Measurements from ENCODE around the gene DHRS4L2. TPM values are rescaled to one million over a fixed set of nuclear protein-coding genes. Genes with fewer than 3 reads are reported as not detected.

DHRS4L2 gene
- total and polyA plus RNA-seq, 4 donors = 16.7 to 56.8 (median 44.0) TPM

- Histone ChIP-seq H3K36me3 (ENCODE audit: control insufficient read depth in 4 of 4, insufficient read depth in 3 of 4, low read depth in 1 of 4, low read length in 3 of 4) (no peaks in the 10 kb centered on the region), H3K4me1 (ENCODE audit: control insufficient read depth in 4 of 4, insufficient read depth in 4 of 4, low read length in 3 of 4) (peaks cover 10 to 47% (median 31%) of the 10 kb centered on the region in 4 donors), H3K27ac (ENCODE audit: low read depth in 1 of 2, low read length in 2 of 2) (no peak overlapping the region), H3K27me3 (ENCODE audit: control insufficient read depth in 4 of 4, insufficient read depth in 4 of 4, low read length in 3 of 4) (no peaks in the 10 kb centered on the region), H3K9ac (ENCODE audit: low read depth in 1 of 2, low read length in 2 of 2) (no peak overlapping the region), H3K4me3 (ENCODE audit: low read depth in 1 of 3, low read length in 3 of 3) (no peak overlapping the region), H3K9me3 (ENCODE audit: control insufficient read depth in 4 of 4, low read length in 3 of 4) (no peaks in the 10 kb centered on the region)
- 98% methylated on average over 6 of the region's 6 CpGs for WGBS
- TF ChIP-seq, protein P1, sequence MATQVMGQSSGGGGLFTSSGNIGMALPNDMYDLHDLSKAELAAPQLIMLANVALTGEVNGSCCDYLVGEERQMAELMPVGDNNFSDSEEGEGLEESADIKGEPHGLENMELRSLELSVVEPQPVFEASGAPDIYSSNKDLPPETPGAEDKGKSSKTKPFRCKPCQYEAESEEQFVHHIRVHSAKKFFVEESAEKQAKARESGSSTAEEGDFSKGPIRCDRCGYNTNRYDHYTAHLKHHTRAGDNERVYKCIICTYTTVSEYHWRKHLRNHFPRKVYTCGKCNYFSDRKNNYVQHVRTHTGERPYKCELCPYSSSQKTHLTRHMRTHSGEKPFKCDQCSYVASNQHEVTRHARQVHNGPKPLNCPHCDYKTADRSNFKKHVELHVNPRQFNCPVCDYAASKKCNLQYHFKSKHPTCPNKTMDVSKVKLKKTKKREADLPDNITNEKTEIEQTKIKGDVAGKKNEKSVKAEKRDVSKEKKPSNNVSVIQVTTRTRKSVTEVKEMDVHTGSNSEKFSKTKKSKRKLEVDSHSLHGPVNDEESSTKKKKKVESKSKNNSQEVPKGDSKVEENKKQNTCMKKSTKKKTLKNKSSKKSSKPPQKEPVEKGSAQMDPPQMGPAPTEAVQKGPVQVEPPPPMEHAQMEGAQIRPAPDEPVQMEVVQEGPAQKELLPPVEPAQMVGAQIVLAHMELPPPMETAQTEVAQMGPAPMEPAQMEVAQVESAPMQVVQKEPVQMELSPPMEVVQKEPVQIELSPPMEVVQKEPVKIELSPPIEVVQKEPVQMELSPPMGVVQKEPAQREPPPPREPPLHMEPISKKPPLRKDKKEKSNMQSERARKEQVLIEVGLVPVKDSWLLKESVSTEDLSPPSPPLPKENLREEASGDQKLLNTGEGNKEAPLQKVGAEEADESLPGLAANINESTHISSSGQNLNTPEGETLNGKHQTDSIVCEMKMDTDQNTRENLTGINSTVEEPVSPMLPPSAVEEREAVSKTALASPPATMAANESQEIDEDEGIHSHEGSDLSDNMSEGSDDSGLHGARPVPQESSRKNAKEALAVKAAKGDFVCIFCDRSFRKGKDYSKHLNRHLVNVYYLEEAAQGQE (IDR thresholded peaks at IDR 0.05) = no peak
- TF ChIP-seq FOXA2 (IDR thresholded peaks at IDR 0.05) (no peak), TAF1 (conservative IDR thresholded peaks at IDR 0.05) (no peak), SP1 (IDR thresholded peaks at IDR 0.05) (no peak), GABPA (IDR thresholded peaks at IDR 0.05 in 1 of 2, conservative IDR thresholded peaks at IDR 0.05 in 1 of 2) (no peak)
- no peak for DNase-seq (ENCODE audit: low spot score)
Measured at GRCh38 chr14:24054324-24054641, 65.6 kb downstream of the DHRS4L2 start.

DNA sequence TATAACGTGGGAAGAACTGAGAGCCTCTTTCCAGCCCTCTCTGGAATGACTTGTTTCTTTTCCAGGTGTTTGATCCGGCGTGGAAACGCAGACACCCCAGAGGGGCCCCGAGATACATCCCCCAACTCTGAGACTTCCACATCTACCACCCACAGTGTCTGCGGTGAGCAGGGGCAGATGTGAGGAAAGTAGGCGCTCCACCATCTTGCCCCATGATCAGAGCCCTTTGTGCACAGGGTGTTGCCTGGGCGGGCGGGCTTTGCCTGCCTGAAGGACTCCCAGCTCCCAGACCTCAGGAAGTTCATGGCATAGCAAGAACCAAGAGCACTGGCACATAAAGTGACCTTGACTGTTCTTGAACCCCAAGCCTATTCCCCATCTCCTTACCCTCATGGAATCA is 65.9 kb downstream of the DHRS4L2 start:
- TF ChIP-seq FOXA2 (IDR thresholded peaks at IDR 0.05) (no peak), HNF4A (conservative IDR thresholded peaks at IDR 0.05) (no peak), GABPA (IDR thresholded peaks at IDR 0.05 in 1 of 2, conservative IDR thresholded peaks at IDR 0.05 in 1 of 2) (no peak), RXRA (IDR thresholded peaks at IDR 0.05) (no peak), TAF1 (conservative IDR thresholded peaks at IDR 0.05) (no peak)
- no peak overlapping the region for H3K27ac ChIP-seq (ENCODE audit: low read depth in 1 of 2, low read length in 2 of 2)

More for the DNA sequence above, 65.9 kb downstream of the DHRS4L2 start:
- Histone ChIP-seq H3K27me3 (ENCODE audit: control insufficient read depth in 4 of 4, insufficient read depth in 4 of 4, low read length in 3 of 4) (no peaks in the 10 kb centered on the region), H3K36me3 (ENCODE audit: control insufficient read depth in 4 of 4, insufficient read depth in 3 of 4, low read depth in 1 of 4, low read length in 3 of 4) (no peaks in the 10 kb centered on the region), H3K4me1 (ENCODE audit: control insufficient read depth in 4 of 4, insufficient read depth in 4 of 4, low read length in 3 of 4) (peaks cover 10 to 47% (median 31%) of the 10 kb centered on the region in 4 donors), H3K9me3 (ENCODE audit: control insufficient read depth in 4 of 4, low read length in 3 of 4) (no peaks in the 10 kb centered on the region), H3K4me3 (ENCODE audit: low read depth in 1 of 3, low read length in 3 of 3) (no peak overlapping the region), H3K9ac (ENCODE audit: low read depth in 1 of 2, low read length in 2 of 2) (no peak overlapping the region)
- no peak for DNase-seq (ENCODE audit: low spot score)
- 98% methylated on average over 9 of the region's 9 CpGs for WGBS

Other genes with a start within 250 kb of the DHRS4L2 start
- gene DHRS4, start 35.2 kb upstream of the DHRS4L2 start, total RNA-seq = 10 to 100 TPM; 53.6 to 57.7 TPM
- gene DHRS4, start 35.2 kb upstream of the DHRS4L2 start, polyA plus RNA-seq = 10 to 100 TPM; 65.3 to 70.2 TPM
- under 1 TPM; 0.05 to 0.17 TPM for gene CARMIL3, start 63.1 kb downstream of the DHRS4L2 start, total RNA-seq
- under 1 TPM; 0.17 TPM for gene CARMIL3, start 63.1 kb downstream of the DHRS4L2 start, polyA plus RNA-seq
- gene CPNE6, start 82.6 kb downstream of the DHRS4L2 start, total RNA-seq = not detected
- gene CPNE6, start 82.6 kb downstream of the DHRS4L2 start, polyA plus RNA-seq = under 1 TPM; 0.05 to 0.17 TPM
- 100 to 1,000 TPM in 1 of 2 donors, 10 to 100 TPM in 1; 39.8 to 205 TPM for gene PCK2, start 105.4 kb downstream of the DHRS4L2 start, total RNA-seq
- gene PCK2, start 105.4 kb downstream of the DHRS4L2 start, polyA plus RNA-seq = 100 to 1,000 TPM; 236 to 250 TPM
- 100 to 1,000 TPM; 215 to 312 TPM for gene DCAF11, start 125.8 kb downstream of the DHRS4L2 start, total RNA-seq
- 100 to 1,000 TPM in 1 of 2 donors, 10 to 100 TPM in 1; 30.1 to 119 TPM for gene DCAF11, start 125.8 kb downstream of the DHRS4L2 start, polyA plus RNA-seq
- 1 to 10 TPM; 2.7 to 3.2 TPM for gene NRL, start 126.0 kb downstream of the DHRS4L2 start, total RNA-seq
- gene NRL, start 126.0 kb downstream of the DHRS4L2 start, polyA plus RNA-seq = 1 to 10 TPM; 1.5 to 2.9 TPM
- 1 to 10 TPM; 1.7 to 6.4 TPM for gene FITM1, start 141.7 kb downstream of the DHRS4L2 start, total RNA-seq
- 10 to 100 TPM; 11.9 to 16.1 TPM for gene FITM1, start 141.7 kb downstream of the DHRS4L2 start, polyA plus RNA-seq
- 10 to 100 TPM; 63.3 to 71.9 TPM for gene PSME1, start 147.3 kb downstream of the DHRS4L2 start, total RNA-seq
- gene PSME1, start 147.3 kb downstream of the DHRS4L2 start, polyA plus RNA-seq = 100 to 1,000 TPM; 131 to 237 TPM
- gene EMC9, start 152.7 kb downstream of the DHRS4L2 start, total RNA-seq = 10 to 100 TPM in 1 of 2 donors, 1 to 10 TPM in 1; 8.6 to 10.5 TPM
- 10 to 100 TPM; 16.2 to 17.8 TPM for gene EMC9, start 152.7 kb downstream of the DHRS4L2 start, polyA plus RNA-seq
- 10 to 100 TPM; 56.9 to 62.3 TPM for gene PSME2, start 157.7 kb downstream of the DHRS4L2 start, total RNA-seq
- gene PSME2, start 157.7 kb downstream of the DHRS4L2 start, polyA plus RNA-seq = 100 to 1,000 TPM; 123 to 247 TPM
- gene RNF31, start 158.6 kb downstream of the DHRS4L2 start, total RNA-seq = 10 to 100 TPM; 16.3 to 36.0 TPM
- gene RNF31, start 158.6 kb downstream of the DHRS4L2 start, polyA plus RNA-seq = 10 to 100 TPM; 20.3 to 21.6 TPM
- 10 to 100 TPM; 44.2 to 57.8 TPM for gene IRF9, start 172.3 kb downstream of the DHRS4L2 start, total RNA-seq
- 10 to 100 TPM; 37.9 to 60.9 TPM for gene IRF9, start 172.3 kb downstream of the DHRS4L2 start, polyA plus RNA-seq
- gene REC8, start 183.2 kb downstream of the DHRS4L2 start, total RNA-seq = 1 to 10 TPM; 3.8 to 4.7 TPM
- 1 to 10 TPM; 2.3 to 3.8 TPM for gene REC8, start 183.2 kb downstream of the DHRS4L2 start, polyA plus RNA-seq
- gene IPO4, start 199.9 kb downstream of the DHRS4L2 start, total RNA-seq = 10 to 100 TPM; 16.3 to 29.8 TPM
- 10 to 100 TPM; 13.6 to 32.9 TPM for gene IPO4, start 199.9 kb downstream of the DHRS4L2 start, polyA plus RNA-seq
- gene TM9SF1, start 206.5 kb downstream of the DHRS4L2 start, total RNA-seq = 10 to 100 TPM; 27.5 to 76.2 TPM
- 10 to 100 TPM; 30.0 to 46.9 TPM for gene TM9SF1, start 206.5 kb downstream of the DHRS4L2 start, polyA plus RNA-seq
- gene TSSK4, start 216.8 kb downstream of the DHRS4L2 start, total RNA-seq = under 1 TPM in 1 of 2 donors, not detected in 1; 0.33 TPM
- under 1 TPM in 1 of 2 donors, not detected in 1; 0.25 TPM for gene TSSK4, start 216.8 kb downstream of the DHRS4L2 start, polyA plus RNA-seq
- gene CHMP4A, start 224.6 kb downstream of the DHRS4L2 start, total RNA-seq = 10 to 100 TPM; 14.6 to 19.6 TPM
- 10 to 100 TPM; 36.3 to 38.7 TPM for gene CHMP4A, start 224.6 kb downstream of the DHRS4L2 start, polyA plus RNA-seq
- 1 to 10 TPM; 3.2 to 6.6 TPM for gene MDP1, start 227.1 kb downstream of the DHRS4L2 start, total RNA-seq
- 10 to 100 TPM in 1 of 2 donors, 1 to 10 TPM in 1; 7.4 to 13.4 TPM for gene MDP1, start 227.1 kb downstream of the DHRS4L2 start, polyA plus RNA-seq
- 10 to 100 TPM; 32.3 to 49.3 TPM for gene NEDD8, start 243.4 kb downstream of the DHRS4L2 start, total RNA-seq
- 100 to 1,000 TPM; 107 to 136 TPM for gene NEDD8, start 243.4 kb downstream of the DHRS4L2 start, polyA plus RNA-seq
- 10 to 100 TPM; 28.6 to 29.8 TPM for gene GMPR2, start 244.0 kb downstream of the DHRS4L2 start, total RNA-seq
- 10 to 100 TPM; 34.9 to 42.7 TPM for gene GMPR2, start 244.0 kb downstream of the DHRS4L2 start, polyA plus RNA-seq